ENCODE measurements around the gene CDKAL1.
"Not testable (repeated sequence)": the region's sequence is repeated elsewhere in the genome, so short reads cannot be mapped to it uniquely, and the experiment has no call there.

Gene CDKAL1

DNA sequence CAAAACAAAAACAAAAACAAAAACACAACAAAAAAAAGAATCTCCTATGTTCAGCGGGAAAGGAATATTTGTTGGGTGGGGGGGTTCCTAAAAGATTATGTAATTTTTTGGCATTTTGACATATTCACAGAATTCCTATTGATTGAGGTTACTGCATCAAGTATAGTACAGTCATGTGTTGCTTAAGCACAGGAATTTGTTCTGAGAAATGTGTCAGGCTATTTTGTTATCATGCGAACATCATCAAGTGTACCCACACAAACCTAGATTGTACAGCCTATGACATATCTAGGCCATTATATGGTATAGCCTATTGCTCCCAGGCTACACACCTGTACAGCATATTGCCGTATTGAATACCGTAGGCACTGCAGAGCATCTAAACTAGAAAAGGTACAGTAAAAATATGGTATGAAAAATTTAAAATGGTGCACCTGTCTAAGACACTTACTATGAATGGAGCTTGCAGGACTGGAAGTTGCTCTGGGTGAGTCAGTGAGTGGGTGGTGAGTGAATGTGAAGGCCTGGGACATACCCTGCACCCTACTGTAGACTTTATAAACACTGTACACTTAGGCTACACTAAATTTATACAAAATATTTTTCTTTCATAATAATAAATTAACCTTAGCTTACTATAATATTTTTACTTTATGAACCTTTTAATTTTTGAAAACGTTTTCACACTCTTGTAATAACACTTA is 110.6 kb downstream of the CDKAL1 start:
- DNase-seq, result no peak

DNA sequence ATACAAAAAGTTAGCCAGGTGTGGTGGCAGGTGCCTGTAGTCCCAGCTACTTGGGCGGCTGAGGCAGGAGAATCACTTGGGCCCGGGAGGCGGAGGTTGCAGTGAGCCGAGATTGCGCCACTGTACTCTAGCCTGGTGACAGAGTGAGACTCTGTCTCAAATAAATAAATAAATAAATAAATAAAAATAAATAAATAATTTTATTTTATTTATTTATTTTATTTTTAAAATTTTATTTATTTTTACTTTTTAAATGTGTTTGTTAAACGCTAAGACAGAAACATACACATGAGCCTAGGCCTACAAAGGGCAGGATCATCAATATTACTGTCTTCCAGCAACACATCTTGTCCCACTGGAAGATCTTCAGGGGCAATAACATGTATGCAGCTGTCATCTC is 111.3 kb downstream of the CDKAL1 start:
- DNase-seq, result not testable (repeated sequence)

DNA sequence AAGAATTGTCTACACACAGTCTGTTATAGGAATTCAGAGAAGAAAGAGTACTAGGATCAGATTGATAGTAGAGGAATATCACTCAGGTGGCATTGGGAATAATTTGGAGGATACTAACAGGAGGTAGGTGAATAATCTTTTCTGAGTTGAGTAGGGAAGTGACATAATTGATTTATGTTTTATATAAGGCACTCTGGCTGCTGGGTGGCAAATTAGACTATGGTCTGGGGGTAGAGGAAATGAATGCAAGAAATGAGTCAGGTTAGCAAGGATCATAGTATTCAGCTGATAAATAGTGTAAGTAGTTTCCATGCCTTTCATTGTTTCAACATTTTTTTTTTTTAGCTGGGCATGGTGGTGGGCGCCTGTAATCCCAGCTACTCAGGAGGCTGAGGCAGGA is 113.3 kb downstream of the CDKAL1 start:
- DNase-seq, result no peak

DNA sequence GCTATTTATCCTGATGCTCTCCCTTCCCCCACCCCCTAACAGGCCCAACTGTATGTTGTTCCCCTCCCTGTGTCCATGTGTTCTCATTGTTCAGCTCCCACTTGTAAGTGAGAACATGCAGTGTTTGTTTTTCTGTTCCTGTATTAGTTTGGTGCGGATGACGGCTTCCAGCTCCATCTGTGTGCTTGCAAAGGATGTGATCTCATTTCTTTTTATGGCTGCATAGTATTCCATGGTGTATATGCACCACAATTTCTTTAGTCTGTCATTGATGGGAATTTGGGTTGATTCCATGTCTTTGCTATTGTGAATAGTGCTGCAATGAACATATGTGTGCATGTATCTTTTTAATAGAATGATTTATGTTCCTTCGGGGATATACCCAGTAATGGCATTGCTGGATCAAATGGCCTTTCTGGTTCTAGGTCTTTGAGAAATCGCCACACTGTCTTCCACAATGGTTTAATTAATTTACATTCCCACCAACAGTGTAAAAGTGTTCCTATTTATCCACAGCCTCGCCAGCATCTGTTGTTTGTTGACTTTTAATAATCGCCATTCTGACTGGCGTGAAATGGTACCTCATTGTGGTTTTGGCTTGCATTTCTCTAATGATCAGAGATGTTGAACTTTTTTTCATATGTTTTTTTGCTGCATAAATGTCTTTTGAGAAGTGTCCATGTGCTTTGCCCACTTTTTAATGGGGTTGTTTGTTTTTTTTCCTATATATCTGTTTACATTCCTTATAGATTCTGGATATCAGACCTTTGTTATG is 115.6 kb downstream of the CDKAL1 start:
- not testable (repeated sequence) for DNase-seq

DNA sequence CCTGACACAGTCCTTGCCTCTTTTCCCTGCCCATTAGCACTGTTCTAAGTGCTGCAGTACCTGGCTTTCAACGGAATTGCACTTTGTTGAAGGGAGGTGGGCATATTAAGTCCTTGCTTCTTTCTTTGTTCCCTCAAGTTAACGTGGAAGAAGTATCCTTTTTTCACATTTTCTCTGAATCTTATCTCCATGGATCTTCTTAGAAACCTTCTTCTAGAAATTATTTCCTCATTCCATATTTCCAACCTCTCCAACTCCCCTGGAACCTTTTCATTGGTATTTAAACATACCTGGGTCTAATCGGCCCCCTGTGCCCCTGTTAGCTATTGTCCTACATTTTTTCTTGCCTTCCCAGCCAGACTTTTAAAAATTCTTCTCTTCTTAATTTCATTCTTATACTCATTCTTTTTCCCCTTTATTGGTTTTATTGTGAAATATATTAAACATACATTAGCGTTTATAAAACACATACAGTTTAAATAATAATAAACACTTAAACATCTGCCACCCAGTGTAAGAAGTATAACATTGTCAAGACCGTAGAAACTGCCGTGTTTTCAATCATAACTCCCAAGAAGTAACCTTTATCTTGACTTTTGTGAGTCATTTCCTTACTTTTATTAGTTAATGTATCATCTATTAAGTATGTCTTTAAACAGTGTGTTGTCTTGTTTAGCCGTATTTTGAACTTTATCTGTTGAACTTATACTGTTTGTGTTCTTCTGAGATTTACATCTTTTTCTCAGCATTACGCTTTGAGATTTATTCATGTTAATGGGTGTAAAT is 118.2 kb downstream of the CDKAL1 start:
- no peak for DNase-seq

DNA sequence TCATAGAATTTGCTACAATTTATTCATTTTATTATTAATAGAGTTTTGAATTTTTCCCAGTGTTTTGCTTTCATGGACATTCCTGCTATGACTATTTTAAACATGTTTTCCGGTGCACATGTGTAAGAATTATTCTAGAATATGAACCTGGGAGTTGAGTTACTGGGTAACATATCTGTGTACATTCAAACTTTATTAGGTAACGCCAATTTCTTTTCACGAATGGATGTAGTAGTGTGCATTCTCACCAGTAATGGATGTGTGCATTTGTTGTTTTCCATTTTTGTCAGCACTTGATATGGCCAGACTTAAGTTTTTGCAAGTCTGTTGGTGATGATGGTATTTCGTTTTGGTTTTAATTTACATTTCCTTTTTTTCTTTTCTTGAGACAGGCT is 118.8 kb downstream of the CDKAL1 start:
- no peak for DNase-seq

DNA sequence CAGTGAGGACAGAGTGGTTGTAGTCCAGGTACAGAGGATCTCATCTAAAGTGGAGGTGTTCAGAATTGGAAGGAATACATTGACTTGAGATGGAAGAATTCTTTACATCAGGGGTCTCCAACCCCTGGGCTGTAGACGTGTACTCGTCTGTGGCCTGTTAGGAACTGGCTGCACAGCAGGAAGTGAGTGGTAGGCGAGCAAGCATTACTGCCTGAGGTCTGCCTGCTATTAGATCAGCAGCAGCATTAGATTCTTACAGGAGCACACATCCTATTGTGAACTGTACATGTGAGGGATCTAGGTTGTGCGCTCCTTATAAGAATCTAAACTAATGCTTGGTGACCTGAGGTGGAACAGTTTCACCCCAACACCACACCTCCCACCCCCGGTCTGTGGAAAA is 121.1 kb downstream of the CDKAL1 start:
- DNase-seq, result no peak

DNA sequence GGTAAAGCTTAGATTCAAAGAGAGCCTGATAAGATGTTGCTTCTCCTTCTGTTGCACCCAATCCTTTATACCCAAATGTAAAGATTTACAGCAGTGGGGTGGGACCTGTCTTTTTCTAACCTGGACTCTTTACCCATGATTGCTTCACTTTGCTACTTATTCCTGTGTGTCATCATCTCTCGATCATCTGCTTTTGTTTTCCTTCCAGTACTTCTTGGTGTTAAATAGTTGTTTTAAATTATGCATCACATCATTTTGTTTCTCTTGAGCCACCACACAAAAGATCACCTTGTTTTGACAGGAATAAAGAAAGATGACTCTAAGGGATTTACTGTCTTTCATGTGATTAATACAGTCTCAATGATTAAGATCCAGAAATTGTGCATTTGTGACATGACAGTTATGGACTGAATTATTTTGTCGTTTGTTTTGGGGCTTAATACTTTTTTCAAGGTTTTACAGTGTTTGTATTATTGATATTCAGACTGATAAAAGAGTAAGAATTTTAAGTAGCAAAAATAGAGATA is 123.1 kb downstream of the CDKAL1 start:
- no peak for DNase-seq

DNA sequence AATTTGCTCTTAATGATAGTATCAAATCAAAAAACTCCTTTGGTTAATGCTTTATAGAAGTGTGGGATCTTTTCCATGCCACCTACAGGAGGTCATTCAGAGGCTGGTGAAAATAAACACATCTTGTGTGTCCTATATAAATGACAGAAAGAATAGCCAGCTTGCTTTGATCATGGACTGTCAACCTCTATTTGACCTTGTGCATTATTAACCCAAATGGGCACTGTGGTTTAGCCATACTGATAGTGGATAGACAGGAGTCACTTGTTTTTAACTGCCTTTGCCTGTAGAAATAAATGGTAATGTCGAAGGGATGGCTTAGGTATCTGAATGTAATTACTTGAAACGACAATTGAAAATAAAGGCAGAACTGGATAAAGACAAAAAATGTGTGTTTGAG is 123.8 kb downstream of the CDKAL1 start:
- no peak for DNase-seq

DNA sequence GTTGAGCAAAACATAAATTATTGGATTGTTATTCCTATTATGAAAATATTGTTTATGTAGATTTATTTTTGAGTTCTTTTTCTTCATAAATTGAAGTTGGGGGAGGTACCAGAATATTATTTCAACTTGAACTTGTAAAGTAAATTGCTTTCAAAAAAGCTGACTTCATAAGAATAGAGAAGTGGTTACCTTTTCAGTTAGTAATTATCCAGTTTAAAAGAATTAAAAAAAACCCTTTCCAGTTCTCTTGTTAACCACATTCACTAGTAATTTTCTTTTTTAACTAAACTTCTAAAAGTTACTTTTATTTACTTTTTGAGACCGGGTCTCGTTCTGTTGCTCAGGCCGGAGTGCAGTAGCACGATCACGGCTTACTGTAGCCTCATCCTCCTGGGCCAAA is 124.3 kb downstream of the CDKAL1 start:
- no peak for DNase-seq

DNA sequence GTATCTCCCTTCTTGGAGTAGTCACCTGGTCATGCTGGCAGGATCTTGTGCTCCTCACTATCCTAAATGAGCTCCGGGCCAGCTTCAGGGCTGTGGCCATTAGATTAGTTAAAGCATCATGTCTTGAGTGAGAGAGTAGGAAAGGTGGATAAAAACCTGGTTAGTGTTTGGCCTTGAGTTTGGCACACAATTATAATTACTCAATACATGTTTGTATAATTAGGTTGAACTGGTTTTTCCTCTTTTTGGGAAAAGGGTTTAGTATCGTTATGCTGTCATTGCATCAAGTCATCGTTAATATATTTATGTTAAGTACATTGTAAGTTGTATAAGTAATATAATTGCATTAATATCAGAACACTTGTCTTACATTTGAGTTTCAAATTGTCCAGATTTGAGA is 126.3 kb downstream of the CDKAL1 start:
- DNase-seq, result no peak

DNA sequence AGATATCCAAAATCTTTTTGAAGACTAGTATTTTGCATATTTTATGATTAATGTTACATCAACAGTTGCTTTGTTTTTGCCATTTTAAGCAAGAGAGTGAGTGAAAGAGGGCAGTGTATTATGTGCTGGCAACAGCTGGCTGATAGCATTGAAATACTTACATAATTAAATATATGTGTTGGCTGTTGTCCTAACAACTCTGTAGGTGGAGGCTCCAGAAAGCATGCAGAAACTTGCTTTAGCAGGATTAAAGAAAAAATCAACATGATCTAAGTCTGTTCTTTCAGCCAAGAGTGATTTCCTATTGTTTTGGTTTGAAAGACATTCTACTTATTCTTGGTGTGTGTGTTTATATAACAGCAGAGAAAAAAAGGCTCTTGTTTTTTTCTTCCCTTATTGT is 127.5 kb downstream of the CDKAL1 start:
- DNase-seq, result no peak

DNA sequence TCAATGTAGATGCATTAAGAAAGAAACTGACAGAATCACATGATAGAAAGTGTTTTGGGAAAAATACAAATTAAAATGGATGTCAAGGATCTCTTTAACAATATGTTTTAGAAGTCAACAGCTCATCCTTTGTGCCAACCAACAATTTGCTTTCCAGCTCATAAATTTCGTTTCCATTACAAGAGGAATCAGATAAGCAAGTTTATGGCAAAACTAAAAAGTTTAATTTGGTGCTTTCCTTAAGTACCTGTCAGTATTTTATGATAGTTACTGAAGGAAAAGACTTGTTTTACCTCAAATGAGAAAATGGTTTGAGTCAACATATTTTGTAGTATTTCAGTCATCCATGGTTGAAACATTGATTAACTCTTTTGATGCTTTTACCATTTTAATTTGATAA is 130.0 kb downstream of the CDKAL1 start:
- no peak for DNase-seq

DNA sequence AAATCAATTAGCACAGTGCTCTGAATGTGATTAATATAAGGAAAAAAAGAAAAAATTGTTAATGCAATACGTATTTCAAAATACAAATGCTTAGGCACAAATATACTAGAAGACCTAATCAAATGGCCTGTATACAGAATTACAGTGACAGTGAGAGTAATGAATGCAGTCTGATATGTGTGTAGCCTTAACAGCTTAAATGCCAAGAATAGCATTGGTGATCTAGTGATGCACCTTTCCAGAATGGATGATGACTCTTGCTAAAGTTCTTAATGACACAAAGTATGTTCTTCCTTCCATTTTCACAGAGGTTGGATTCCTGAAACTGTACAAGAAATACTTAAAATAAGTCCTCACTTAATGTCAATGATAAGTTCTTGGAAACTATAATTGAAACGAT is 131.0 kb downstream of the CDKAL1 start:
- no peak for DNase-seq

DNA sequence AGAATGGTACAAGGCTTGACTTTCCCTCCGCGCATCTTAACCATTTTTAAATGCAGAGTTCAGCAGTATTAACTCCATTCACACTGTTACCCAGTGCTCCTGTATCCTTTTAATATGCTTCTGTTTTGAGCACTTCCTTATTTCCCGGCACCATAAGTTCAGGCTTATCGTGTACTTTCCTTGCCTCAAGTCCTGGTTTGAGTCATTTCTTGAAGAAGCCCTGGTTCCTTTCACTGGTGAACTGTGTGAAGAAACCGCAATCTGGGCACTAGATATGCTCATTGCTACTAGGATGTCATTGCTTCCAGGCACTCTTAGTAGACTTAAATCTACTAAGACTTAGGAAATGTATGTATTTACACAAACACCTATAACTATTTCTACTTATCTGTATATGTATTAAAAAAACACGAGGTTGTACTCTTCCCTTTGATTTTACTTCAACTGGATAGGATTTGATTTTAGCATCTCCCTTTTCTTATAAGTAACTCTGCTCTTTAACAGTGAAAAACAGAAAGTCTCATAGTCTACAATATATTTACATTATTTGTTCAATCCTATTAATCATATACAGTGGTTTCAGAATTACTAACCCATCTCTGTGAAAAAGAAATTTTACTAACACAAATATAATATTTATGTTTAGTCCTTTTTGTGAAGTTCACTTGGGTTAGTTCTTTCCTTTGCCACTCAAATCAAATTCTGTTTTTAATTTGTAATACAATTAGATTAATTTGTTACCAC is 135.5 kb downstream of the CDKAL1 start:
- no peak for DNase-seq

DNA sequence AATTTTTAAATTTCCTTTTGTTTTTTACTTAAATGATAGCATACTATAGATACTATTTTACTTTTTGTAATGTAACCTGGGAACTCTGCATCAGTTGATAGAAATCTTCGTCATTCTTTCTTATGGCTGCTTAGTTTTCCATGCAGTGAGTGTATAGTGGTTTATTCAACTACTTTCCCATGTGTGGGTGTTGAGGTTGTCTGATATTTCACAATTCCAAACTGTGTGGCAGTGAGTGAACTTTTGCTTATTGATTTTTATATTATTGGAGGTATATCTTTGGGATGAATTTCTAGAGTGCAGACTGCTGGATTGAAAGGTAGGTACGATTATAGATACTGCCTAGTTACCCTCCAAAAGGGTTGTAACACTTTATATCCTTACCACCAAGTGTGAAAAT is 136.5 kb downstream of the CDKAL1 start:
- no peak for DNase-seq

DNA sequence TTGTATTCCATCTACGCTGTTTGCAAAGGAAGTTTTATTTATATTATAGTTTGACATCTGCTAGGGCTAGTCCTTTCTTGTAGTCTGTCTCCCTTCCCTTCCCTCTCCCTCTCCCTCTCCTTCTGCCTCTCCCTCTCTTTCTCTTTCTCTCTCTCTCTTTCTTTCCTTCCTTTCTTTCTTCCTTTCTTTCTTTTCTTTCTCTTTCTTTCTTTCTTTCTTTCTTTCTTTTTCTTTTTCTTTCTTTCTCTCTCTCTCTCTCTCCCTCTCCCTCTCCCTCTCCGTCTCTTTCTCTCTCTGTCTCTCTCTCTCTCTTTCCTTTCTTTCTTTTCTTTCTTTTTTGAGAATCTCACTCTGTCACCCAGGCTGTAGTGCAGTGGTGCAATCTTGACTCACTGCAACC is 137.8 kb downstream of the CDKAL1 start:
- DNase-seq, result no peak

DNA sequence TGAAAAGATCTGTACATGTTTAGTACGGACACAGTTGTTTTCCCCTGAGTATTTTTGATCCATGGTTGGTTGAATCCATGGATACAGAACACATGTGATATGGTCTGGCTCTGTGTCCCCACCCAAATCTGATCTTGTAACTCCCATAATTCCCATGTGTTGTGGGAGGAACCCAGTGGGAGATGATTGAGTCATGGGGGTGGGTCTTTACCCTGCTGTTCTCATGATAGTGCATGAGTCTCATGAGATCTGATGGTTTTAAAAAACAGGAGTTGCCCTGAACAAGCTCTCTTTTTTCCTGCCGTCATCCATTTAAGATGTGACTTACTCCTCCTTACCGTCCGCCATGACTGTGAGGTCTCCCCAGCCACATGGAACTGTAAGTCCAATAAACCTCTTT is 139.2 kb downstream of the CDKAL1 start:
- no peak for DNase-seq

DNA sequence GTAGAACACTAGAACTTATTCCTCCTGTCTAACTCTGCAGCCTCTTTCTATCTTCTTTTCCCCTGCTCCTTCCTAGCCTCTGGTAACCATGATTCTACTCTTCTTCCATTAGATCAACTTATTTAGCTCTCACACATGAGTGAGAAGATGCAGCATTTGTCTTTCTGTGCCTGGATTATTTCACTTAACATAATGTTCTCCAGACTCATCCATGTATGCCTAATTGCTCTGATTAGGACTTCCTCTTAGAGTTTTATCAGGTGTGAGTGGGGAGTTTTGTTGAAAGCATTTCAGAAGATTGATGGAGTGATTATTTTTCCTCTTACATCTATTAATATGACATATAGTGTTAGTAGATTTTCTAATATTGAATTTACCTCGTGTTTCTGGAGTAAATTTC is 140.4 kb downstream of the CDKAL1 start:
- DNase-seq, result no peak

DNA sequence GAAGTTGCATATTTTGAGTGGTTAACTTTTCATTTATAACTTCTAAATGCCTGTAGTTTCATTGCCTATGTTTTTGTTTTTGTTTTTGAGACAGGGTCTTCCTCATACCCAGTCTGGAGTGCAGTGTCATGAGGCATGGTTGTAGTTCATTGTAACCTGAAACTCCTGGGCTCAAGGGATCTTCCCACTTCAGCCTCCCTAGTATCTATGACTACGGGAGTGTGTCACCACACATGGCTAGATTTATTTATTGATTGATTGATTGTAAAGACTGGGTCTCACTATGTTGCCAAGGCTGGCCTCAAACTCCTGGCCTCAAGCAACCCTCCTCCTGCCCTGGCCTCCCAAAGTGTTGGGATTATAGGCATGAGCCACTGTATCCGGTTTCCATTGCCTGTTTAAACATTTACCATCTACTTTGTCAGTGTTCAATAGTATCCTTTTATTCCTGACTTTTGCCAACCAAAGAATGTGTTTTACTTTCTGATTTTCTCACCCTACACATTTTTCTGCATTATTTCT is 144.6 kb downstream of the CDKAL1 start:
- no peak for DNase-seq

DNA sequence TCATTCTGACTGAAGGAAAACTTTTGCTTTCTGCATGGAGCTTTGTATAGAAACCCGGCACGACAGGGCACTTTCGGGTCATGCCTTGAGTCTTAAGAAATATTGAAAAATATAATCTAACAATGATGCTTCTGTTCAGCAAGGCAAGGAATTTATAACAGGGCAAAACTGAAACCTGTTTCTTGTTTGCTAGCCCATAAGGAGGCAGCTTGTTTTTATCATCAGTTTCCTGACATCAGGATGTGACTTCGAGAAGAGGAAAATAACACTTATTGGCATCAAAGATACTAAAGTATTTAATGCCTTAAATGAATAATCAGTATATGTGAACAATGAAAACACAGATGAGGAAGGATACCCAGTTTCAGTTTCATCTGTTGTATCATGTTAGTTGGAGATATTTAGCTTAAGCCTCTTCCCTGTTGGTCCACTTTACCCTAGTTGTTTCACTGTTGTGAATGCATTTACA is 146.5 kb downstream of the CDKAL1 start:
- DNase-seq, result no peak

DNA sequence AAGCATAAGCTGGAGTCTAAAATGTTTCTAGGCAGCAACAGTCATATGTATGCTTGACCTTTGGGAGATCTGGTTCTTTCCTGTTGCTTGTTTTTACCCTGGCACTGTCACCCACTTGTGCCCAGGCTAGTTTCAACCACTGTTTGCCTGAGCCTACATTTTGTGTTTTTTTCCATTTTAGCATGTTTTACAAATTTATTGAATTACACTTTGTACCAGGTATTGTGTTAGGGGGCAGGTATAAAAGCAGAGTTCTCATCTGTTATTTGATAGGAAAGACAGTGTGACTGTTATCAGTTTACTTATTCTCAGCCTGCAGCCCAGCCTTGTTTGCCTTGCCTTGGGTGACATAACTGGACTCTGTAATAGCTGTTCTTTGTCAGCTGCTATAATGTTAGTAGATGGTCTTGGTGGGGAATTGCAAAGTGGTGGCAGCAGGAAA is 147.0 kb downstream of the CDKAL1 start:
- DNase-seq, result no peak

DNA sequence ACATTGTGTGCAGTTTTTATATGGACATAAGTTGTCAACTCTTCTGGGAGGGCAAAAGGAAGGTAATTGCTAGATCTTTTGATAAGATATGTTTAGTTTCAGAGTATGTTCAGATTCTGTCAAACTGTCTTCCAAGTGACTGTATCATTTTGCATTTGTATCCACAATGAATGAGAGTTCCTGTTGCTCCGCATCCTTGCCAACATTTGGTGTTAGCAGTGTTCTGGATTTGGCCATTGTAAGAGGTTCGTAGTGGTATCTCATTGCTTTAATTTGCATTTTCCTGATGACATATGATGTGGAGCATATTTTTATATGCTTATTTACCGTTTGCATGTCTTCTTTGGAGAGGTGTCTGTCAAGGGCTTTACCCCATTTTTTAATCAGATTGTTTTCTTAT is 150.2 kb downstream of the CDKAL1 start:
- no peak for DNase-seq

Measured in GDM1 (cell line).